ENCODE data around the gene NPHP1.
"Not testable (repeated sequence)": the region's sequence is repeated elsewhere in the genome, so short reads cannot be mapped to it uniquely, and the experiment has no call there.

Gene NPHP1

DNA sequence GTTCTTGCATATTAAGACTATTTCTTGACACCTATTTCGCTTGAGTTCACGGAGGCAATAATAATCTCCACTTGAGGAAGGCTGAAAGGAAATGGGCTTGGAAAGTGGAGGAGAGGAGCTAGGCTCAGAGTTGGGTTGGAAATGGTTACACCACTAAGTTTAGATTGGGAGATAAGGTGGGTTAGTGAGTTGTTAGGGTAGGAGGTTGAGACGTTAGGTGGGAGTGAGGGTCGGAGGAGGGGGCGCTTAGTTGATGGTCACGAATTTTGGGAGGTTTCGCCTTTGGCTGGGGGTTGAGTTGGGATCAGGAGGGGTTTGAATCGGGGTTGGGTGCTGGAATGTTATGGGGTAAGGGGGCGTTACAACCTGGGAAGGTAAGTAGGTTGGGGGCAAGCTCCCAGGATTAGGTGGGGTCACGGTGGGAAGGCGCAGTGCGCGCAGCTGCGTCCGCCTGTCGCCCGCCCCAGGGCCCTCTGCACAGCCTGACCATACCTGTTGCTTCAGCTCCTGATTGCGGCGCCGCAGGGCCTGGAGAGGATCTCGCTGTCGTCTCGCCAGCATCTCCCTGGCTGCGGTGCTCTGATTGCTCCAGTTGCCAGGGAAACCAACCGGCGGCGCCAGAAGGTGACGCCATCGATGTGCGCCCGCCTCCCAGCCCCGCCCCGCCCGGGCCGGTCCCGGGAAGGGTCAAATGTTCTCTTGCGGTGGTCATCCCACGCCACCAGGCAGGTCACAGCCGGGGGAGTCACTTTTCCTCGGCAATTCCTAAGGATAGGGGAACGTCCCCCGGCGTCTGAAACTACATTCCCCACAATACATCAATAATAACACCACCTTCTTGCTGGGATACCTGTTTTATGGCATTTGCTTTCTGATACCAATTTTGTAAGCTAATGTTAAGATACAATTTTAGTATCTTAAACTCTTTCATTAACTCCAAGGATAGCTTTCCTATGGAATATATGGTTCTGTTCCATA is at the start of gene NPHP1:
Gene NPHP1 (minus strand): TSS at position 606 of the 978 bp plus-strand sequence. CDS start 45 bp downstream, at position 561.
- DNase-seq, result peak; percentile 81

DNA sequence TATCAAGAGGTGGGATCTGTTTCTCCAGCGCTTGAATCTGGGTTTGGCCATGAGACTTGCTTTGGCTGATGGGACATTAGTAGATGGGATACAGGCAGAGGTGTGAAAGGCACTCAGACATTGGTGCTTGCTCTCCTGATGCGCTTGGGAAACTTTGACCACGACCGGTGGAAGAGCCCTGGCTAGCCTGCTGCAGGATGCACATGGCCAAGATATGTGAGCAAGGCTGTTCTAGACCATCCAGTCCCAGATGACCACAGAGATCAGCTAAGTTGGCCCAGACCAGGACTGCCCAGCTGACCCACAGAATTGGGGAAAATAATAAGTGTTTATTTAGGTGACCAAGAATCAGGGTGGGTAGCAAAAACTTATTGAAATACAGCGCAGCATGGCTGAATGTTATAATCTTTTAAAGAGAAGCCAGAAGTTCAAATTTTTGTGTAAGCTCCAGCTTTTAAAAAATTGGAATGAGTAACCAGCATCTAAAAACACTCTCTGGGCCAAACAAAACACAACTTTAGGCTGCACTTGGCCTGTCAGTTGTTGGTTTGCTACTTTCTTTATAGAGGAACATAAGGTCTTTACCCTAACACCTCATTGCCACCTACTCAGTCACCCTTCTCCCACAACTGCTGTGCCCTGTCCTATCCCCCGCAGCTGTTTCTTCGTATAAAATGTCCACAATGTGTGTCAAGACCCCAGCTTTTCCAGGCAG is 43.4 kb upstream of the NPHP1 start:
- not testable (repeated sequence) for DNase-seq

DNA sequence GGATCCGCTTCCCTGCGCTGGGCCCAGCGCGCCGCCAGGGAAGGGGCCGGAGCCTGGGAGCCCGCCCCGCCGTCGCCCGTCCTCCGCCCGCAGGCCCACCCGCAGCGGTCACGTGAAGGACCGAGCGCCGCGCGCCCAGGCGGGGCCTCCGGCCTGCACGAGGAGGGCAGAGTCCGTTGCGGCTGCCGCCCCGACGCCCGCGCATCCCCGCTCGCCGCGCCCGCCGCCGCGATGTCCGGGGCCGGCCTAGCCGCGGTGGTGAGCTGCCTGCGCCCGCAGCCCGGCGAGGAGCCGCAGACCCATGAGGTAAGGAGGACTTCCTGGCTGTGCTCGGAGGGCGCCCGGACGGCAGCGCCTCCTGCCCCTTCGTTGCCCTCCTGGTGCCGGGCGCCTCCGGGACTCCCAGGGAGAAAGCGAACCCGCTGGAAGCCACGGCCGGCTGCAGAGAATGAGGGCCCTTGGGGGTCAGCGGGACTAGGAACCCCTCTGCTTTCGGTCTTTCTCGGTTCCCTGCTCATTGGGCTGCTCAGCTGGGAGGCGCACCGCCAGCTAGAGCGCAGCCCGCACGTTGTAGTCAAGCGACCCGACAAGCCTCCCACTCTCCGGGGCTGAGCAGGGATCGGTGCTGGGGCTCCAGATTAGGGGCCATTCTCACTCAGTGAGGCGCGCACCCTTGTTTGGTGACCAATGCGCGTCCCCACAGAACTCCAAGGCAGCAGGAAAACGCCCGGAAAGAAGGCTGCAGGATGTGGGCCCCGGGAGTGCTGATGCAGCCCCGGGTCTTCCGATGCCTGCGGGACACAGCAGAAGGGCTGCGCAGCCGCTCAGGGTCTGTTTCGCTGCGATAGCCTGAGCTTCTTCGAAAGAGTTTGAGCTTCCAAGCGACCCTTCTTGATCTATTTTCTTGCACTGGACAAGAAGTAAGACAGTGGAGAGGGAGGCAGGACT is 40.9 kb upstream of the NPHP1 start:
- not testable (repeated sequence) for DNase-seq

DNA sequence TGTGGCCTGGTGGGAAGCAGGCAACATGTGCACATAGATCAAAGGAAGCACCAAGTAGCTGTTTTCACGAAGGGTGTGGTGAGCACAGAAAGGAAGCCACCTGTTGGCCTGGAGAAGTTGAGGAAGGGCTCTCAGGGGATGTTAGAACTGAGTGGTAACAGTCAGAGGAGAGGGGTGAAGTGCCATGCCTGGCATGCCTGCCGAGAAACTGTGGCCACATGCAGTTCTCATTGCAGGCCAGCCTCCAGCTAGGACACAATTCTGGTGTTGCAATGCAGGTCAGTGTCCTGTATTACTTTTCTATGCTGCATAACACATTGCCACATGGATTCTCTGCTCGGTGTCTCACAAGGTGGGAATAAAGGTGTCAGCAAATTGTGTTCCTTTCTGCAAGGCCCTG is 38.5 kb upstream of the NPHP1 start:
- DNase-seq, result not testable (repeated sequence)

DNA sequence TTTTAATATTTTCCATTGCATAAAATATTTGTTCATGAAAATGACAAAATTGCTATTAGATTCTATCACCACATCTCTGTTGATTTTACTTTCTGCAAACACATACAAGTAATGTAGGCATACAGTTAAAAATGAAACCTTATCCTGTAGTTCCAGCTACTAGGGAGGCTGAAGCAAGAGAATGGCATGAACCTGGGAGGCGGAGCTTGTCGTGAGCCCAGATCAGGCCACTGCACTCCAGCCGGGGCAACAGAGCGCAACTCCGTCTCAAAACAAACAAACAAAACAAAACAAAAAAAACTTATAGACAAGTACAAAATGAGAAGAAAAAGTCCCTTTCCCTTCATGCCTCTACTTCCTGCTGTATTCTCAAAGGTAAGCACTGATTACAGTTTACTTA is 29.7 kb upstream of the NPHP1 start:
- not testable (repeated sequence) for DNase-seq

DNA sequence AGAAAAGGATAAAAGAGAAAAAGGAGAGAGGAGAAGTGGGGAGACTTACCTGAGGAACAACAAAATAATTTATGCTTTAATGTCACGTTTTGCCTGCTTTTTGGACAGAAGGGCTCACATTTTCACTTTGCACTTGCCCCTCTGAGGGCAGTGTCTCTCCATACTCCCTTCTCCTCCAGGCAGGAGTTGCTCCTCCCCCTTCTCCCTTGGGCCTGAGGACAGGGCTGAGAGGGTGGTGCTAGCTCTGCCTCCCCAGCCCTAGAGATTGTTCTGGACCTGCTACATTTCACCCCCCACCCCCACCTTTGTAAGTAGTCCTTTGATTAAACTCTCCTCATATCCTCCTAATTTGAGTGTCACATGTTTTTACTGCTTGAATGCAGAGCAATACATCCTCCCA is 25.1 kb upstream of the NPHP1 start:
- not testable (repeated sequence) for DNase-seq

DNA sequence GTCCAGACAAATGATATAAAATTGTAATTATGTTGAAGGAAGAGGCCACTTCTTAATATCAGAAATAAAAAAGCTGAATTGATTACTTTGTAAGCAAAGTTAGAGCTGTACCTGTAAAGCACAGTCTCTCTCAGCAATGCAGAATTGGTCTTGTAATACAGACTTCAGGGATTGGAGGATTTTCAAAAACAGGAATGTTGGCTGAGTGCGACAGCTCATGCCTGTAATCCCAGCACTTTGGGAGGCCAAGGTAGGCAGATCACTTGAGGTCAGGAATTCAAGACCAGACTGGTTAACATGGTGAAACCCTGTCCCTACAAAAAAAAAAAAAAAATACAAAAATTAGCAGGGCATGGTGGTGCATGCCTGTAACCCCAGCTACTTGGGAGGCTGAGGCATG is 17.8 kb upstream of the NPHP1 start:
- DNase-seq, result not testable (repeated sequence)

DNA sequence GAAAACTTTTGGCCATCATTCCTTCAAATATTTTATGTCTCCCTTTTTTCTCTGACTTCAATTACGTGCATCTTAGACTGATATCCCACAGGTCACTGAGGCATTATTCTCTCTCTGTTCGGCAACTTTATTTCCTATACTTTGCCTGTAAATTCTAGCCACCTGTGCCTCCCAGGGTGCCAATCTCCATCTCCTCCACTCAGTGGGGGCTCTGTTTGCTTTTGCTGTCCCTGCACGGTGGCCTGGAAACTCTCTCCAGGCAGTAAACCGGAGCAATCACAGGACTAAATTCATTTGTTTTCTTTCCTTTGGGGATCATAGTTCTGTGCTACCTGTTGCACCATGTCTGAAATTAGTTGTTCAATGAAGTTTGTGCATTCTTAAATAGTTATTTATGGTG is 17.1 kb upstream of the NPHP1 start:
- no peak for DNase-seq

DNA sequence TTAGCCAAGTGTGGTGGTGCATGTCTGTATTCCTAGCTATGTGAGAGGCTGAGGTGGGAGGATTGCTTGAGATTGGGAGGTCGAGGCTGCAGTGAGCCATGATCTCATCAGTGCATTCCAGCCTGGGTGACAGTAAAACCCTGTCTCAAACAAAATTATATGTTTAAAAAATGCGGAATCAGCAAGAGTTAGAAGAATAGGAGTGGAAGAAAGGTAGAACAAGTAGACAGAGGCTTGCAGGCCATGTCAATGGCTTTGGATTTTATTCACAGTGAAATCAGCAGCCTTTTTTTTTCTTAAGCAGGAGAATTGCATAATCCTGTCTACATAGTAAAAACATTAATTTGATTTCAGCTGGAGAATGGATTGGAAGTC is 15.4 kb upstream of the NPHP1 start:
- DNase-seq, result no peak

DNA sequence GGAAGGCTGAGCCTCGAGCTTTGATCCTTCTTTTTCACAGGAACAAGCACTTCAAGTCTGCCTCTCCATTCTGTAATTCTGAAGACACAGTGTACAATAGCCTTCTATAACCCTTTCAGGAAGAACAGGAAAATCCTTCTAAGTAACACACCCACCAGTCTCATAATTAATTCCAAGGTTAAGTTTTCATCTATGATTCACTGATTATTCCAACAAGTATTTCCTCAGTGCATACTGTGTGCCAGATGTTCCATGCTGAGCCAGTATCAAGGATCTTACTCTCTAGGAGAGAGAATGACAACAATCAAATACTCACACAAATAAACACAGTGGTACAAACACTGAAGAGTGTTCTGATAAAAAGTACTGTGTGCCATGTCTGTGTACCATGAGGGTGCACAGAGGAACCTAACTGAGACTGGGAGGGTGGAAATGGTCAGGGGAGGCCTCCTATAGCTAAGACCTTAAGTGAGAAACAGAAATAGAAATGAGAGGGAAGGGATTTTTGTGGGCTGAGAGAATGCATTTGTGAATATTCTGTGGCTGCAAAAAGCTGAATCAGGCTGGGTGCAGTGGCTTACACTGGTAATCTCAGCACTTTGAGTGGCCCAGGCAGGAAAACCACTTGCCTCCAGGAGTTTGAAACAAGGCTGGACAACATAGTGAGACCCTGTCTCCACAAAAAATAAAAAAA is 14.8 kb upstream of the NPHP1 start:
- DNase-seq, result peak; percentile 16

DNA sequence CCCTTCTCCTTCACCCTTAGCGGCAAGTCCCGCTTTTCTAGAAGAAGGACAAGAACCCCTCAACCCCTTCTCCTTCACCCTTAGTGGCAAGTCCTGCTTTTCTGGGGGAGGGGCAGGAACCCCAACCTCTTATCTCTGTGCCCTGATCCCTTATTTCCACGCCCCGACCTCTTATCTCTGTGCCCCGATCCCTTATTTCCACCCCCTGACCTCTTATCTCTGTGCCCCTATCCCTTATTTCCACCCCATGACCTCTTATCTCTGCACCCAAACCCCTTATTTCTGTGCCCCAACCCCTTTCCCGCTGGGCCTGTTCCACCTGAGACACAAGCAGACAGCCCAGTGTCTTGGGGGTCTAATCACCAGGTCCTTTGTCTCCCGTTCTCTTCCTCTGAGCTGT is 14.1 kb upstream of the NPHP1 start:
- DNase-seq, result not testable (repeated sequence)

DNA sequence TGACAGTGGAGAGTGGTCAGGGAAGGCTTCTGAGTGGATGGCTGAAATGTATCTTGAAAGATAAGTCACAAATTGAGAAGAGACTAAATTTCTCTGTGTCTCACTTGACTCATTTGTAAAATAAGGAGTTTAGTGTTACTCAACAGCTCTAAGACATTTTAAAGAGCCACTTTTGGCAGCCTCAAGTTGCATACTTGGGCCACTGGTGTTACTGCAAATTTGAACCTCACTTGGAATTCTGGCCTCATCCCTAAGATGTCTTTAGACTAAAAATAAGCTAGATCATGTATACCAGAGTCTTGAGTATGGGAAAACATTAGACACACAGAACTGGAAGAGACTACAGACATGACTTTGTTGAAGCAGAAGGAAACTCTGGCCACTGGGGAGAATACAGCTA is 12.0 kb upstream of the NPHP1 start:
- DNase-seq, result no peak

DNA sequence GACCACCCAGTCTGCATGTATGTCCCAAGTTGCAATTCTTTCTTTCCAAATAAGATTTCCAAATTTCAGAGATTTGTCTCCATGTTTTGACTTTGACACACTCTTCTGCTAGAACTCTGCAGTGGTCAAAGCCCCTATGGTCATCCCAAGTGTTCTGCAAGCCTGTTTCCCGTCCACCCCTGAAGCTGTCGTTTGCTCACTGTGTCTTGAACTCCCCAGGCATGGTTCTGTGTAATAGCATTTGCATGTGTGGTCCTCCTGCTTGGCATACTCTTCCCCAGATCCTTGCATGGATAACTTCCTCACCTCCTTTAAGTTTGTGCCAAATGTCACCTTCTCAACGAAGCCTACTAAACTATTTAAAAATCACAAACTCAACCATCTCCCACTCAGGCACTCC is 11.4 kb upstream of the NPHP1 start:
- DNase-seq, result no peak

DNA sequence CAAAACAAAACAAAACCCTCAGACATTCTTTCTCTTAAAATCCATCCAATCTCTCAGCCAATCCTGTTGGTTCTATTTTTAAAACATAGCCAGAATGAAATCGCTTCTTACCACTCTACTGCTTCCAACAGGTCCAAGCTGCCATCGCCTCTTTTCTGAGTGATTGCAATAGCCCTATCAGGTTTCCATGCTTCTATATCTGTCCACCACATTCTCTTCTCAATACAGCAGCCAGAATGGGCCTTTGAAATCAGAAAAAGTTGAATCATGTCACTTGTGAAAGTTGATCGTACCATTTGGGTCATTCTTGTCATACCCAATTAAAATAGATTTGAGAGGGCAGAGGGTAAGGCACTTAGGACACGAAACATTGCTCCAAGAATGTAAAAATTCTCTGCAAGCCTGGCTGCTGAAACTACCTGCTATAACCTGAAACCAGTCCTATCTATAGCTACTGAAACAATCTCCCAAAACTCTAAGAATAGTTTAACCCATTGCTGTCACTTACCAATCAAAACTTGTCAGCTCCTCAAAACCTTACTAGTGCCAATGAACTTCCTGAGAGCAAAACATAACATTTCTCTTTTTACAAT is 10.8 kb upstream of the NPHP1 start:
- no peak for DNase-seq

DNA sequence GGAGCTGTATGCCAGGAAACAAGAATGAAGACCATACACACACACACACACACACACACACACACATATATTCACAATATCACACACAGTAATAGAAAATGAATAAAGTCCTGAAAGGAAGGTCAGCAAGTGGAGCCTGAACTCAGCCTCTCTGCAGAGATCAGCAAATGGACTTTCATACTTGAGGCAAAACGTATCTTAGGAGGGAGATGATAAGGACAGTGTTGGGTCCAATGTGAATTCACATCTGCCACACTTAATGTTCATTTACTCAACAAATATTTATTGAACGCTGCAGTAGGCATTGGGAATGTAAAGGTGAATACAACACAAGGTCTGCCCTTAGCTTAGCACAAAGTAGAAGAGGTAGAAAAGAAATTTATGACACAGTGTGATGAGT is 10.3 kb upstream of the NPHP1 start:
- no peak for DNase-seq

DNA sequence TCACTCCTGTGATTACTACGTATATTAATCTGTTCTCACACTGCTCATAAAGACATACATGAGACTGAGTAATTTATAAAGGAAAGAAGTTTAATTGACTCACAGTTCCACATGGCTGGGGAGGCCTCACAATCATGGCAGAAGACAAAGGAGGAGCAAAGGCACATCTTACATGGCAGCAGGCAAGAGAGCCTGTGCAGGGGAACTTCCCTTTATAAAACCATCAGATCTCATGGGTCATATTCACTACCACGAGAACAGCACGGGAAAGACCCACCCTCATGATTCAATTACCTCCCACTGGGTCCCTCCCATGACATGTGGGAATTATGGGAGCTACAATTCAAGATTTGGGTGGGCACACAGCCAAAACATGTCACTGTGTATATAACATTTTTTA is 8.7 kb upstream of the NPHP1 start:
- not testable (repeated sequence) for DNase-seq

DNA sequence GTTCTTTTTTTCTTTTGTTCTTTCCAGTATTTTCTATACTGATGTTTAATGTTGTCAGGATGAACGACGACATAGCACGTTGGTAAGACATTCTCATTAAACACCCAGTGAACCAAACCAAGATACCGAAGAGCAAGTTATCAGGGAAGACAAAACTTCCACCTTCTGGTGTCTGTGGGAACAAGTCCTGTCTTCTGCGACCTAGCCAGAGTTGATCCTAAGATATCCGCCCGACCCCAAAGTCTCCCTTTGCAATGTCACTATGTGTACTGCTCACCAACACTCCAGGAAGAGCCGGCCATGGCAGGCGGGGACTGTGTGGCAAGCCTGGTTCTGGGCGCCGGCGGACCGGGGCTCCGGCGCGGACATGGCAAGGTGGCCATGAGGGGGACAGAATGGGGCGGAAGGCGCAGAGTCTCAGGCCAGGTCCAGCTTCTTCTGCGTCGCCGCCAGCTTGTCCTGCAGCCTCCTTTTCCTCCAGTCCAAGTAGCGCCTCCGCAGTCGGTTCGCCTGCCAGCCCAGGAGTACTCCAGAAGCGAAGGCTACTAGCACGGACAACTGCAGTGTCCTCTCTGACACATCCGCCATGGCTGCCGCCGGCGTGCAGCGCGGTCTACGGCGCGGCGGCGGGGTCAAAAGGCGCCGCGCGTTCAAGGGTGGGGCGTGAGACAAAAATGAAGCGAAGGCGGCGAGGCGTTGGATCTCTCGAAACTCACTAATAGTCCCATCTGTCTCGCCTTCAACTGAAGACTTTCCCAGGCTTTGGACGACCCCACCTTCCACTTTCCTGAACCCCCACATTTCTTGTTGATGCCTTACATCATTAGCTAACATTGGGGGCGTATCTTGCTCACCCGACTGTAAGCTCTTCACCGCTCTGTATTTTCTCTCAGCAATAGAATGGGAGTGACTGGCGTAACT is 7.4 kb upstream of the NPHP1 start, which contains the start of gene MTLN:
Gene MTLN (minus strand): TSS at position 610 of the 921 bp plus-strand sequence. CDS start 22 bp downstream, at position 588.
- peak; percentile 69 for DNase-seq

DNA sequence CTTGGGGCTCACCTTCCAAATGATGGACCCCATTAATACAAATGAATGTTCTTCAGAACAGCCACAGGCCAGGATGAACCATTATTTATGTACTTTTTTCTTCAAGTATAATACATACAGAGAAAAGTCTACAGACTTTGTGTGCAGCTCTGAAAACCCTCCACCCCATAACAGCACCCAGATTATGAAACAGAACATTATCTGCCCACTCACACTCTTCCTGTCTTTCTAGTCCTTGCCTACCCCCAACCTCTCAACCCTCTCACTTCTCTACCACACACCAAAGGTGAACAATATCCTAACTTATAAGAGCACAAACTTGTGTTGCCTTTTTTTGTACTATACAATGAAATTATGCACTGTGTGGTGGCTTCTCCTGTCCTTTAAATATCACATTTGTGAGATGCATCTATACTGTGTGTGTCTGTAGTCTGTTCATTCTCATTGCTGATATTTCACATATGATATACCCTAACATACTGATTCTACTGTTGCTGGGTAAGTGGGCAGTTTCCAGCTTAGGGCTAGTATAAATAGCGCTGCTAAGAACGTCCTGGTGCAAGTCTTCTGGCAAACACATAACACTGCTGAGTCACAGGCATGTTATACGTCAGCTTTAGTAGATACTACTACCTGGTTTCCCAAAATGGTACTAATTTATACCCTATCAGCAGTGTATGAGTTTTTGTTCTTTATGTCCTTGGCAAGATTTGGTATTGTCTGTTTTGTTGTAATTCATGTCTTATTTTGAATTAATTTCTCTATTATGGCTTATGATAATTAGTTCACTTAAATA is 1.0 kb upstream of the NPHP1 start:
- no peak for DNase-seq

DNA sequence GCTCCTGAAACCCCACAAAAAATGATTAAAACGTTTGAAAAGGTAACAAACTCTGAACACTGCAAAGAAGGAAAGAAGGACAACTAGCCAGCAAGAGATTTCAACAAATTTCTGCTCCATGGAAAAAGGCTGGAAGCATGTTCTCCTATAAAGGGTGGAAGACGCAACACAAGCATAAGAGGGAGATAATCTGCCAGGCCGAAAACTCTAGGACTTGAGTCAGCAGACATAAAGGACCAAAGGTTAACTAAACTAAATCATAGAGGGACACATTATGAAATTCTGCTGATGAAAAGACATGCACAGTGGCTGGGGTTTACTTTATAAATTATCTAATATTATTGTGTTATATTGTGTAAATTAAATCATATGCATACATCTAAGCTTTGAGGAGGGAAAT is 6.8 kb downstream of the NPHP1 start:
- no peak for DNase-seq

DNA sequence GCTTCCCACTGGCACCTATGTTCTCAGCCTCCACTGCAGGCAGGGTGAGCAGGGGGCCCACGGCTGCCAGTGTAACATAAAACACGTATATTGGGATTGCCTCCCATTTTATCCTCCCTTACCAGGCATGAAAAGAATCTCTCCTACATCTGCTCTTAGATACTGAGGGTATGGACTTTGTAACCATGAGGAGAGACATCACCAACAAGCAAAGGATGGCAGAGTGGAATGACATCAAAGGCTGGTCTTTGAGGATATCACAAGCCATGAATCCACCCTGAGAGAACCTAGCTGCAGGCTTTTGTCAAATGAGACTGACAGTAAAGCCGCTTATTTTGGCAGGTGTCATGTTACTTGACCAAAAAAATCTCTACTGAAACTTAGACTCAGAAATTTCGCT is 7.4 kb downstream of the NPHP1 start:
- DNase-seq, result no peak

All from EL (cell line).